Endothelial cell (in vitro differentiated cells): Measurements from ENCODE around the gene ZFYVE9. TPM values are rescaled to one million over a fixed set of nuclear protein-coding genes. Genes with fewer than 3 reads are reported as not detected.
A peak's percentile ranks its signal among the peaks of the same experiment; 100 is the strongest.
"Not testable (repeated sequence)": the region's sequence is repeated elsewhere in the genome, so short reads cannot be mapped to it uniquely, and the experiment has no call there.

ENCODE experiments used
- DNase-seq: peaks from one replicate; pipeline ENCODE4 v3.0.0; 2021; ENCODE audit warnings: low spot score
- H3K27ac Mint-ChIP-seq: one replicate; pipeline ENCODE4 v1.8.0; 2021; ENCODE audit warnings: mixed read lengths, inconsistent platforms; ENCODE audit not compliant: unreplicated experiment
- H3K27me3 Mint-ChIP-seq: one replicate; pipeline ENCODE4 v1.8.0; 2021; ENCODE audit warnings: mild to moderate bottlenecking, moderate library complexity, mixed read lengths, inconsistent platforms; ENCODE audit not compliant: unreplicated experiment
- H3K36me3 Mint-ChIP-seq: one replicate; pipeline ENCODE4 v1.8.0; 2021; ENCODE audit warnings: mild to moderate bottlenecking, low read depth, mixed read lengths, inconsistent platforms; ENCODE audit not compliant: unreplicated experiment
- H3K4me1 Mint-ChIP-seq: one replicate; pipeline ENCODE4 v1.8.0; 2021; ENCODE audit warnings: mild to moderate bottlenecking, mixed read lengths, inconsistent platforms; ENCODE audit not compliant: unreplicated experiment
- H3K4me3 Mint-ChIP-seq: one replicate; pipeline ENCODE4 v1.8.0; 2021; ENCODE audit warnings: mild to moderate bottlenecking, mixed read lengths, inconsistent platforms; ENCODE audit not compliant: unreplicated experiment
- H3K9me3 Mint-ChIP-seq: one replicate; pipeline ENCODE4 v1.8.0; 2021; ENCODE audit warnings: mixed read lengths, inconsistent platforms; ENCODE audit not compliant: unreplicated experiment
- total RNA-seq: library from RNA; stranded (reverse); fragmentation: NEBNext Ultra II Directional; extraction: Animal tissue kit (Norgen Biotek cat#: 25700); gene quantifications from one replicate; pipeline ENCODE4 v1.2.1, GENCODE V29; 2021; ENCODE audit not compliant: unreplicated experiment
- TF ChIP-seq, protein P1 (sequence below): fragments of 200-600 bp; sonication (generic); IDR thresholded peaks from one replicate; pipeline ENCODE4 v1.5.0; 2021; ENCODE audit warnings: antibody characterized with exemption; ENCODE audit not compliant: unreplicated experiment

ZFYVE9 gene
- total RNA-seq, 1 donor from 2014 or later = 19.5 TPM

DNA sequence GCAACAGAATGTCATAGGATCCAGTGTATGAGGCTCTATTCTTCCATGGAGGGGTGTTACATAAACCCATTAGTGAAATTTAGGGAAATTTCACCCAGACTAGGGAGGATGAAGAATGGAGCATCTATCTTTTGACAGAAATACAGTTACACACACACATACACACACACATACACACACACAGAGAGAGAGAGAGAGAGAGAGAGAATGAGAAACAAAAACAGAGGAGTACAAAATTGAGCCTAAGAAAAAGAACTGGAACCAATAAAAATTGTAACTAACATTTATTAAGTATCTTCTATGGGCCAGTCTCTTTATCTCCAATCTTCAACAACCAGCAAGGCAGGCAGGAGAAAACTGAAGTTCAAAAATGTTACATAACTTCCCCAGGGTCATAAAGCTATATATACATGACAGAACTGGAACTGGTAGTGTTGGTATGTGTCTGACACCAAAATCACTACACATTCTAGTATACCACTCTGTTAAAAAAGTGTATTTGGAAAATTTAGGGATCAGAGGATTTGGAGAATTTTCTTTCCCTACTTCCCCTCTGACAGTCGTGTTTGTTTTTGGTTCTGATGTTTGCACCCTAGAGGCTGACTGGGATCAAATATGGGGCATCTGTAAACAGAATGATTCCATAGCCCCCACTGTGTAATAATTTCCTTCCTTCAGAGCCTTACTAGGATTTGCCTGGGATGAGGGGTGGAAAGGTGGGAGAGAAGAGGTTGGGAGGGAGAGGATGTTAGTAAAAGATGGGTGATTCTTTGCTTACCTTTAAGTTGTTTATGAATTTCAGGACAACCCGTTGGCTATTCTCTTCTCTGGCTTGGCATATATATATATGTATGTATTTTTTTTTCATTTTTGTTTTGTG lies 1.0 kb upstream of the ZFYVE9 start:
- Mint-ChIP-seq H3K36me3 (no peaks in the 10 kb centered on the region), H3K4me1 (peaks cover 9% of the 10 kb centered on the region), H3K27me3 (peaks cover 8% of the 10 kb centered on the region), H3K9me3 (no peaks in the 10 kb centered on the region), H3K27ac (peak overlapping the region; percentile 48), H3K4me3 (peak overlapping the region; percentile 92)
- DNase-seq = no peak
- TF ChIP-seq, protein P1, sequence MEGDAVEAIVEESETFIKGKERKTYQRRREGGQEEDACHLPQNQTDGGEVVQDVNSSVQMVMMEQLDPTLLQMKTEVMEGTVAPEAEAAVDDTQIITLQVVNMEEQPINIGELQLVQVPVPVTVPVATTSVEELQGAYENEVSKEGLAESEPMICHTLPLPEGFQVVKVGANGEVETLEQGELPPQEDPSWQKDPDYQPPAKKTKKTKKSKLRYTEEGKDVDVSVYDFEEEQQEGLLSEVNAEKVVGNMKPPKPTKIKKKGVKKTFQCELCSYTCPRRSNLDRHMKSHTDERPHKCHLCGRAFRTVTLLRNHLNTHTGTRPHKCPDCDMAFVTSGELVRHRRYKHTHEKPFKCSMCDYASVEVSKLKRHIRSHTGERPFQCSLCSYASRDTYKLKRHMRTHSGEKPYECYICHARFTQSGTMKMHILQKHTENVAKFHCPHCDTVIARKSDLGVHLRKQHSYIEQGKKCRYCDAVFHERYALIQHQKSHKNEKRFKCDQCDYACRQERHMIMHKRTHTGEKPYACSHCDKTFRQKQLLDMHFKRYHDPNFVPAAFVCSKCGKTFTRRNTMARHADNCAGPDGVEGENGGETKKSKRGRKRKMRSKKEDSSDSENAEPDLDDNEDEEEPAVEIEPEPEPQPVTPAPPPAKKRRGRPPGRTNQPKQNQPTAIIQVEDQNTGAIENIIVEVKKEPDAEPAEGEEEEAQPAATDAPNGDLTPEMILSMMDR = no peak

DNA sequence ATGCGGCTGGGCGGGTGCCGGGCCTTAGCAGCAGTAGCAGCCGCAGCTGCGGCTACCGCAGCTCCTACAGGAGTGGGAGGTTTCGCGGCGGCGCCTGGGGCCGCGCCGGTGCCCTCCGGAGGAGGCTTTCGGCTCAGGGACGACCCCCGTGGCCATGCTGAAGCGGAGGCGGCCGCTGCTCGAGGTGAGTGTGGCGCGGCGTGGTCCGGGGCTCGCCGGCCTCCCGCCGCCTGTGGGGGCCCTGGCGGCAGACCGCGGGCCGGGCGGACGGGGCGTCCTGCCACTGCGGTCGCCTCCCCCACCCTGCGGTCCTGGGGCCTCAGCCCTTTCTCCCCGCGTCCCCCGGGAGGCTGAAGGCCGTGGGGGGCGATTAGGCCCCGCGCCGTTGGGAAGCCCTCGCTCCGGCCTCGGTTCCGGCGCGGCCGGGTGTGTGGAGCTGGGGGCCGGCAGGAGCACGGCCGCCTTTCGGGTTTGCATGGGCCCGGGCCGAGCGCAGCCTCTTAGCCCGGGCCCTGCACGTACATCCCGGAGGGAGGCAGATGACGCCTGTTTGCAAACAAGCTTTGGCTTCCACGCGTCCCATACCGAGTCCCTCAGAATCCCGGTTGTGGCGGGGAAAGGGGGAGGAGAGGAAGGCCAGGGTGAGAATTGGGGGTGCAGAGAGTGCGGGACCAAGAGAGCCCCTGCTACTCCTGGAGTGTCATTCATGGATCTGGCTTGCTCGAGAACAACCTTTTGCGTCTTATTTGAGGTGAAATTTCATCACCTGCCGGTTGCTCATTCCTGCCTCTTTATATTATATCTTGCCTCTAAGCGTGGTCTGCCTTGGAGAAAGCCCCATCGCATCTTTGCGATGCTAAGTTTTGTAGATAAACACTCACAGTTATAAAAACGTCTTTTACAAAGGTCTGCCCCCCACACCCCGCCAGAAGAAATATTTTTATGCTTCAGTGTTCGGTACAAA lies 613 bp downstream of the ZFYVE9 start:
- H3K27me3 Mint-ChIP-seq = peaks cover 8% of the 10 kb centered on the region
- no peaks in the 10 kb centered on the region for H3K9me3 Mint-ChIP-seq
- H3K36me3 Mint-ChIP-seq = no peaks in the 10 kb centered on the region
- H3K4me3 Mint-ChIP-seq = peak overlapping the region; percentile 94
- H3K27ac Mint-ChIP-seq = peak overlapping the region; percentile 85
- TF ChIP-seq, protein P1 = peak; percentile 33
- DNase-seq = peak; percentile 38
- H3K4me1 Mint-ChIP-seq = peaks cover 9% of the 10 kb centered on the region

DNA sequence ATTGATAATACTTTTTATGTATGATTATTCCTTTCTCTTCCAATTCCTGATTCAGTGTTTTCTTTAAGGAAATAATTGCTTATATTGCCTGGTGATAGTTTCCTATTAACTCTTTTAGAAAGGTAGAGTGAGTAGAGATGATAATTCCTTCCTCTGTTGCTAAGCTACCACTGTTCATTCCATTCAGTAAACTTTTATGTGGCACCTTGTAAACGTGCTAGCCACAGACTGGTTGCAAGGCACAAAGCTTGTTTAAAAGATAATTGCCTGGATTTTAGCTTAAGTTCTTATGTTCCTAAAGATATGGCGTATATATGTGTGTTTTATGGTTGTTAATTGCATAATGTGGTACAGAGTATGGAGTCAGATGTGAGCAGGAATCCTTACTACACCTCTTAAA lies 3.2 kb downstream of the ZFYVE9 start:
- DNase-seq = no peak
- Mint-ChIP-seq H3K9me3 (no peaks in the 10 kb centered on the region), H3K27me3 (peaks cover 7% of the 10 kb centered on the region), H3K4me1 (peaks cover 9% of the 10 kb centered on the region), H3K27ac (no peak overlapping the region), H3K4me3 (no peak overlapping the region), H3K36me3 (no peaks in the 10 kb centered on the region)
- TF ChIP-seq, protein P1 = no peak

DNA sequence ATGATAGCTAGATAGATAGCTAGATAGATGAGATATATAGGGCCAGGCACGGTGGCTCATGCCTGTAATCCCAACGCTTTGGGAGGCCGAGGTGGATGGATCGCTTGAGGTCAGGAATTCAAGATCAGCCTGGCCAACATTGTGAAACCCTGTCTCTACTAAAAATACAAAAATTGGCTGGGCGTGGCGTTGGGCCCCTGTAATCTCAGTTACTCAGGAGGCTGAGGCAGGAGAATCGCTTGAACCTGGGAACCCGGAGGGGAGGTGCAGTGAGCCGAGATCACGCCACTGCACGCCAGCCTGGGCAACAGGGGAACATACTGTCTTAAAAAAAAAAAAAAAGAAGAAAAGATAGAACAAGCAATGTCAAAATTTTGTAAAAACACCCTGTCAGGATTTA lies 8.6 kb downstream of the ZFYVE9 start:
- not testable (repeated sequence) for DNase-seq, H3K4me1 Mint-ChIP-seq, H3K27ac Mint-ChIP-seq, H3K27me3 Mint-ChIP-seq, H3K9me3 Mint-ChIP-seq, H3K36me3 Mint-ChIP-seq, H3K4me3 Mint-ChIP-seq

DNA sequence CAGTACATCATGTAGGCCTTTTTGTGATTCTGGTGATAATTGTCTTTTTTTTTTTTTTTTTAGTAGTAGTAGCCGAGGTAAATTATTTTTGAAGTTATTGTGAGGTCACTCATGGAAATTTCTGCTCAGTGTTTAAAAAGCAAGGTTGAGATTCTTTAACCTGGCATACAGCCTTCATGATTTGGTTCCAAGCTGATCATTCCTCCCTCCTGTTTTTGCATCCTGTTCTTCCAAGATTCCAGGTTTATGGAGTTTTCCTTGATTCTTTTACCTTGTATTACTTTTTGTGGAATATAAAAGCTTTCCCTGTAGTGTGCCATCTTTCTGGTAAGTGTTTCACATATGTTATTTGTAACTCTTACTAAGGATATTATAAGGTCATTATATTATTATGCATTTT lies 9.1 kb downstream of the ZFYVE9 start:
- no peak overlapping the region for H3K27ac Mint-ChIP-seq
- TF ChIP-seq, protein P1 = no peak

More for the DNA sequence above, 9.1 kb downstream of the ZFYVE9 start:
- H3K36me3 Mint-ChIP-seq = peaks cover 4% of the 10 kb centered on the region
- no peaks in the 10 kb centered on the region for H3K9me3 Mint-ChIP-seq
- H3K27me3 Mint-ChIP-seq = no peaks in the 10 kb centered on the region
- no peak for DNase-seq
- H3K4me1 Mint-ChIP-seq = no peaks in the 10 kb centered on the region
- H3K4me3 Mint-ChIP-seq = no peak overlapping the region
